SK-N-SH treated with all-trans-retinoic acid at 6 μM for 48 hours (cell line): Measurements from ENCODE around the gene QSER1.
"Not testable (repeated sequence)": the region's sequence is repeated elsewhere in the genome, so short reads cannot be mapped to it uniquely, and the experiment has no call there.

Experiments used
- ATAC-seq: fragments of 200-7000 bp; cut with Tn5 transposase; 3 replicates; pipeline ENCODE4 v1.9.1; 2020; ENCODE audit warnings: mild to moderate bottlenecking, moderate library complexity
- ARNTL ChIP-seq: fragments of 450-650 bp; formaldehyde crosslinking; IDR thresholded peaks from 2 replicates; pipeline ENCODE4 v1.5.0; 2020; ENCODE audit warnings: low read depth, mild to moderate bottlenecking, moderate library complexity, borderline replicate concordance
- CREB5 ChIP-seq: fragments of 250-450 bp; sonication (Bioruptor Pico); IDR thresholded peaks from 2 replicates; pipeline ENCODE4 v1.5.1; 2020; ENCODE audit warnings: low read depth, mild to moderate bottlenecking, moderate library complexity
- CSDC2 ChIP-seq: fragments of 250-450 bp; sonication (Bioruptor Pico); IDR thresholded peaks from 2 replicates; pipeline ENCODE4 v1.5.0; 2020; ENCODE audit warnings: mild to moderate bottlenecking, moderate library complexity
- ESRRG ChIP-seq: fragments of 250-450 bp; sonication (Bioruptor Pico); IDR thresholded peaks from 2 replicates; pipeline ENCODE4 v1.6.1; 2021; ENCODE audit warnings: mild to moderate bottlenecking
- GLIS3 ChIP-seq: fragments of 250-450 bp; sonication (Bioruptor Pico); IDR thresholded peaks from 2 replicates; pipeline ENCODE4 v1.5.0; 2020; ENCODE audit warnings: mild to moderate bottlenecking, moderate library complexity
- ISL1 ChIP-seq: fragments of 250-450 bp; sonication (Bioruptor Pico); IDR thresholded peaks from 2 replicates; pipeline ENCODE4 v2.1.2; 2022; ENCODE audit warnings: mild to moderate bottlenecking, moderate library complexity
- OSR1 ChIP-seq: fragments of 250-450 bp; sonication (Bioruptor Pico); IDR thresholded peaks from 2 replicates; pipeline ENCODE4 v1.8.0; 2022; ENCODE audit warnings: moderate library complexity, mild to moderate bottlenecking, inconsistent platforms
- PATZ1 ChIP-seq: fragments of 250-450 bp; sonication (Bioruptor Pico); IDR thresholded peaks from 2 replicates; pipeline ENCODE4 v1.8.0; 2020; ENCODE audit warnings: mild to moderate bottlenecking, moderate library complexity, borderline replicate concordance
- PPARA ChIP-seq: fragments of 250-450 bp; sonication (Bioruptor Pico); IDR thresholded peaks from 2 replicates; pipeline ENCODE4 v1.5.0; 2020; ENCODE audit warnings: mild to moderate bottlenecking, borderline replicate concordance
- SNAI2 ChIP-seq: fragments of 250-450 bp; sonication (Bioruptor Pico); IDR thresholded peaks from 2 replicates; pipeline ENCODE4 v1.5.0; 2020; ENCODE audit warnings: mild to moderate bottlenecking, moderate library complexity
- TCF4 ChIP-seq: fragments of 250-450 bp; sonication (Bioruptor Pico); IDR thresholded peaks from 2 replicates; pipeline ENCODE4 v1.8.0; 2021; ENCODE audit warnings: mild to moderate bottlenecking, moderate library complexity, borderline replicate concordance
- TOX ChIP-seq: fragments of 250-450 bp; sonication (Bioruptor Pico); IDR thresholded peaks from 2 replicates; pipeline ENCODE4 v1.8.0; 2021; ENCODE audit warnings: mild to moderate bottlenecking, moderate library complexity, borderline replicate concordance
- TSHZ2 ChIP-seq: fragments of 250-450 bp; sonication (Bioruptor Pico); IDR thresholded peaks from 2 replicates; pipeline ENCODE4 v1.5.0; 2020; ENCODE audit warnings: mild to moderate bottlenecking, moderate library complexity
- ZC3H10 ChIP-seq: fragments of 250-450 bp; sonication (Bioruptor Pico); IDR thresholded peaks from 2 replicates; pipeline ENCODE4 v1.5.1; 2021; ENCODE audit warnings: mild to moderate bottlenecking, moderate library complexity
- ZFP3 ChIP-seq: fragments of 250-450 bp; sonication (Bioruptor Pico); IDR thresholded peaks from 2 replicates; pipeline ENCODE4 v1.5.0; 2020; ENCODE audit warnings: mild to moderate bottlenecking, moderate library complexity
- ZFP30 ChIP-seq: fragments of 450-650 bp; formaldehyde crosslinking; IDR thresholded peaks from 2 replicates; pipeline ENCODE4 v1.5.0; 2022; ENCODE audit warnings: mild to moderate bottlenecking, moderate library complexity
- ZNF565 ChIP-seq: fragments of 450-650 bp; formaldehyde crosslinking; conservative IDR thresholded peaks from 2 replicates; pipeline ENCODE4 v1.5.0; 2020; ENCODE audit warnings: low read depth, mild to moderate bottlenecking, moderate library complexity
- ZNF70 ChIP-seq: fragments of 450-650 bp; formaldehyde crosslinking; IDR thresholded peaks from 2 replicates; pipeline ENCODE4 v1.5.0; 2020; ENCODE audit warnings: mild to moderate bottlenecking, moderate library complexity
- ZNF8 ChIP-seq: fragments of 450-650 bp; formaldehyde crosslinking; IDR thresholded peaks from 2 replicates; pipeline ENCODE4 v1.5.0; 2020; ENCODE audit warnings: mild to moderate bottlenecking, moderate library complexity
- TF ChIP-seq, protein P1 (sequence below): fragments of 250-450 bp; sonication (Bioruptor Pico); IDR thresholded peaks from 2 replicates; pipeline ENCODE4 v1.8.0; 2021; ENCODE audit warnings: low read depth, mild to moderate bottlenecking, moderate library complexity, borderline replicate concordance

The QSER1 gene

DNA sequence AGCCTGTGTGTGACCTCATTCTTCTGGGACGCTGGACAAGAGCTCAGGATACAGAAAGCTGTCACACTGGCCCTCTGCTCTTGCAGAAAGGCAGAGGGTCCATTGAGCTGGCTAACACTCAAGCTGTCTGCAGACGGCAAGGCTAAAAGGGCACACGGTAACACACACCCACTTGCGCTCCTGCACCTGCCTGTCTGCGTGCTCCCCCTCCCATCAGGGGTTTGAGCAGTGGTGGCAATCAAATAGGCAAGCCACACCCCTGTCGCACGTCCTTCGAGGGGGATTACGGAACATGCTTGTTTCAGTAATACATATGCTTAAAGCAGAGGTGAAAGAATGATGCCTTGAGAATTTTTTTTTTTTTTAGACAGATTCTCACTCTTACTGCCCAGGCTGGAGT lies 7.1 kb upstream of the QSER1 start:
- no peak for TF ChIP-seq ZFP3 (CRISPR knock-in tag)
- TF ChIP-seq OSR1, result no peak
- TF ChIP-seq CSDC2 (CRISPR knock-in tag), result no peak
- no peak for TF ChIP-seq ARNTL
- TF ChIP-seq PATZ1 (CRISPR knock-in tag), result no peak
- no peak for TF ChIP-seq GLIS3 (CRISPR knock-in tag)
- no peak for ATAC-seq

GRCh38 chr11:32886180-32886579 lies 6.4 kb upstream of the QSER1 start:
- TF ChIP-seq ZNF565 (no peak), ISL1 (CRISPR knock-in tag) (no peak), TSHZ2 (no peak), ZNF70 (no peak), TOX (CRISPR knock-in tag) (no peak), ESRRG (CRISPR knock-in tag) (no peak), CSDC2 (CRISPR knock-in tag) (no peak), ZFP30 (no peak), ZC3H10 (no peak), PPARA (CRISPR knock-in tag) (no peak), SNAI2 (CRISPR knock-in tag) (no peak)
- no peak for ATAC-seq

DNA sequence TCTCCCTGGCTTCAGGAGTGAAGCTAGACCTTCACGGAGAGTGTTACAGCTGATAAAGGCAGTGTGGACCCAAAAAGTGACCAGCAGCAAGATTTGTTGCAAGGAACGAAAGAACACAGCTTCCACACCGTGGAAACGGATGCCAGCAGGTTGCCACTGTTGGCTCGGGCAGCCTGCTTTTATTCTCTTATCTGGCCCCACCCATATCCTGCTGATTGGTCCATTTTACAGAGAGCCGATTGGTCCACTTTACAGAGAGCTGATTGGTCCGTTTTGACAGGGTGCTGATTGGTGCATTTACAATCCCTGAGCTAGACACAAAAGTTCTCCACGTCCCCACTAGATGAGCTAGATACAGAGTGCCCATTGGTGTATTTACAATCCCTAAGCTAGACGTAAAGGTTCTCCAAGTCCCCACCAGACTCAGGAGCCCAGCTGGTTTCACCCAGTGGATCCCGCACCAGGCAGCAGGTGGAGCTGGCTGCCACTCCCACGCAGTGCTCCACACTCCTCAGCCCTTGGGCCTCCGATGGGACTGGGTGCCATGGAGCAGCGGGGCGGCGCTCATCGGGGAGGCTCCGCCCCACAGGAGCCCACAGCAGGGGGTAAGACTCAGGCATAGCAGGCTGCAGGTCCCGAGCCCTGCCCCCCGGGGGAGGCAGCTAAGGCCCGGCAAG lies 4.8 kb upstream of the QSER1 start:
- ATAC-seq, result not testable (repeated sequence)

DNA sequence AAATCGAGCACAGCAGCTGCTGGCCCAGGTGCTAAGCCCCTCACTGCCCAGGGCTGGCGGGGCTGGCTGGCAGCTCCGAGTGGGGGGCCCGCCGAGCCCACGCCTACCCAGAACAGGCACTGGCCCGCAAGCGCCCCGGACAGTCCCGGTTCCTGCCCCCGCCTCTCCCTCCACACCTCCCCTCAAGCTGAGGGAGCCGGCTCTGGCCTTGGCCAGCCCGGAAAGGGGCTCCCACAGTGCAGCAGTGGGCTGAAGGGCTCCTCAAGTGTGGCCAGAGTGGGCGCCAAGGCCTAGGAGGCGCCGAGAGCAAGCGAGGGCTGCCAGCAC lies 4.3 kb upstream of the QSER1 start:
- ATAC-seq, result not testable (repeated sequence)

DNA sequence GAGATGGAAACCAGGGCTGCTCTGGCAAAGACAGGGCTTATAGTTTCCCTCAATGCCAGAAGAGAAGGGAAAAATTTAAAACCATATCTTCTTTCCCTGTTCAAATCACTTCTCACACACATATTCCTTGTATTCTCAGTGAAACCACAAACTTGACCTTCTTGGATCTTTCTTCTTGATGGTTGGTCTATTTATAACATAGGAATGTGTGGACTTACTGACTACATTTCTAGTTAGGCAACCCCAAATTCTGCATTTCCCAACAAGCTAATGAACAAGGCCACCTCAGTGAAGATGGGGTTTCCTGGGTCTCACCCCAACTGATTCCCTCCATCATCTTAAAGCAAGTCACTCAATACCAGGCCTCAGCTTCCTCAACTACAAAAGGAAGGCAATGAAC lies 3.8 kb upstream of the QSER1 start:
- ATAC-seq, result no peak
- TF ChIP-seq GLIS3 (CRISPR knock-in tag) (no peak), ZFP30 (no peak), CREB5 (no peak), OSR1 (no peak), PPARA (CRISPR knock-in tag) (no peak), TSHZ2 (no peak), ESRRG (CRISPR knock-in tag) (no peak), ZFP3 (CRISPR knock-in tag) (no peak), CSDC2 (CRISPR knock-in tag) (no peak), TCF4 (no peak), SNAI2 (CRISPR knock-in tag) (no peak), ZNF70 (no peak), ZNF8 (CRISPR knock-in tag) (no peak), PATZ1 (CRISPR knock-in tag) (no peak)
- TF ChIP-seq, protein P1, sequence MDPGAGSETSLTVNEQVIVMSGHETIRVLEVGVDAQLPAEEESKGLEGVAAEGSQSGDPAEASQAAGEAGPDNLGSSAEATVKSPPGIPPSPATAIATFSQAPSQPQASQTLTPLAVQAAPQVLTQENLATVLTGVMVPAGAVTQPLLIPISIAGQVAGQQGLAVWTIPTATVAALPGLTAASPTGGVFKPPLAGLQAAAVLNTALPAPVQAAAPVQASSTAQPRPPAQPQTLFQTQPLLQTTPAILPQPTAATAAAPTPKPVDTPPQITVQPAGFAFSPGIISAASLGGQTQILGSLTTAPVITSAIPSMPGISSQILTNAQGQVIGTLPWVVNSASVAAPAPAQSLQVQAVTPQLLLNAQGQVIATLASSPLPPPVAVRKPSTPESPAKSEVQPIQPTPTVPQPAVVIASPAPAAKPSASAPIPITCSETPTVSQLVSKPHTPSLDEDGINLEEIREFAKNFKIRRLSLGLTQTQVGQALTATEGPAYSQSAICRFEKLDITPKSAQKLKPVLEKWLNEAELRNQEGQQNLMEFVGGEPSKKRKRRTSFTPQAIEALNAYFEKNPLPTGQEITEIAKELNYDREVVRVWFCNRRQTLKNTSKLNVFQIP (CRISPR knock-in tag), result no peak
- TF ChIP-seq, all 23 proteins: peak for 0
